Measurements from ENCODE around the gene CDH26.

Gene CDH26

DNA sequence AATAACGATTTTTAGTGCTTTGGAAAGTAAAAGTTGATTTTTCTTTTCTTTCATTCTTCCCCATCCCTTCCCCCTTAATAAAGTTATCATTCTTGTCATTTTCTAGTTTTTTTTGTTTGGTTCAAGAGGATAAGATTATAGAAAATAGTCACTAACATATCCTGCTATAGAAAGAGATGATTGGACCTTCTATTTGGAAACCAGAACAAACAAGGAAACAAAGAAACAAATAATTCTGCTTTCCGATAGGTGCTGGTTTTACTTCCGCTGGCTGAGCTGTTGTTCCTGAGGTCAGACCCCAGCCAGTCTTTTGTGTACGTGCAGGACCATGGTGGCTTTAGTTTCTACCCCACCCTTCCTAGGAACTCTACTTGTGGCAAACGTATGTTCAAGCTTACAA, at the start of gene CDH26:
CDH26 (plus strand) TSS at position 301 of the 400 bp plus-strand sequence. CDS start 304 bp downstream, outside the sequence.
- TF ChIP-seq CTCF (conservative IDR thresholded peaks at IDR 0.05; ENCODE audit: low read length), result no peak
- DNase-seq (ENCODE audit: low read depth), result no peak
- no peak within 1 kb of the TSS for H3K4me3 ChIP-seq (ENCODE audit: low read length)

GRCh38 chr20:59908855-59909254, 49.4 kb upstream of the CDH26 start:
- no peak for DNase-seq (ENCODE audit: low read depth)
- TF ChIP-seq CTCF (conservative IDR thresholded peaks at IDR 0.05; ENCODE audit: low read length), result no peak
- no peak overlapping the region for H3K4me3 ChIP-seq (ENCODE audit: low read length)

DNA sequence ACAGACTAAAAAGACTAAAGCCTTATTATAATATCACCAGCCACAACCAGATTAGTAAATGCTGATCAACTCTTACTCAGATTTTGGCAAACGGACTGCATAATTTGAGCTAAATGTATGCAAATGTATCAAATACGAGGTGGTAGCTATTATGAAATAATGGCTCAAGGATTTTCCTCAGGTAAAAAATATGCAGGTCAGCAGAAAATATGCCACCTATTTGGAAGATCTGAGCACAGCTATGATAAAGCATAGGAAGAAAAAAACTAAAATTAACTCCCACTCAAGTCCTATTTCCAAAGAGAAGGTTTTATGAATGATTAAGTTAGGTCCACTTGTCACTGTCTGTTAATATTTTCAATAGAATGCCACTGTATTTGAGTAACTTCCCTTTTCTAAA, 47.2 kb upstream of the CDH26 start:
- DNase-seq (ENCODE audit: low read depth), result no peak
- no peak for TF ChIP-seq CTCF (conservative IDR thresholded peaks at IDR 0.05; ENCODE audit: low read length)
- no peak overlapping the region for H3K4me3 ChIP-seq (ENCODE audit: low read length)

DNA sequence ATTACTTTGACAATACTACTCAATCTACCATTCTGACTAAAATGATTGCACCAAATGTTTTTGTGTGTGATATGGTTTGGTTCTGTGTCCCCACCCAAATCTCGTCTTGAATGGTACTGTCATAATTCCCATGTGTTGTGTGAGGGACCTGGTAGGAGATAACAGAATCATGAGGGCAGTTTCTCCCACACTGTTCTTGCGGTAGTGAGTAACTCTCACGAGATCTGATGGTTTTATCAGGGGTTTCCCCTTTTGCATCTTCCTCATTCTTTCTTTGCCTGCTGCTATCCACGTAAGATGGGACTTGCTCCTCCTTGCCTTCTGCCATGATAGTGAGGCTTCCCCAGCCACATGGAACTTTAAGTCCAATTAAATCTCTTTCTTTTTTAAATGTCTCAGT, 45.6 kb upstream of the CDH26 start:
- no peak for DNase-seq (ENCODE audit: low read depth)
- H3K4me3 ChIP-seq (ENCODE audit: low read length), result no peak overlapping the region
- TF ChIP-seq CTCF (conservative IDR thresholded peaks at IDR 0.05; ENCODE audit: low read length), result no peak

GRCh38 chr20:59920944-59921343, 37.3 kb upstream of the CDH26 start:
- TF ChIP-seq CTCF (conservative IDR thresholded peaks at IDR 0.05; ENCODE audit: low read length), result no peak
- DNase-seq (ENCODE audit: low read depth), result no peak
- H3K4me3 ChIP-seq (ENCODE audit: low read length), result no peak overlapping the region

DNA sequence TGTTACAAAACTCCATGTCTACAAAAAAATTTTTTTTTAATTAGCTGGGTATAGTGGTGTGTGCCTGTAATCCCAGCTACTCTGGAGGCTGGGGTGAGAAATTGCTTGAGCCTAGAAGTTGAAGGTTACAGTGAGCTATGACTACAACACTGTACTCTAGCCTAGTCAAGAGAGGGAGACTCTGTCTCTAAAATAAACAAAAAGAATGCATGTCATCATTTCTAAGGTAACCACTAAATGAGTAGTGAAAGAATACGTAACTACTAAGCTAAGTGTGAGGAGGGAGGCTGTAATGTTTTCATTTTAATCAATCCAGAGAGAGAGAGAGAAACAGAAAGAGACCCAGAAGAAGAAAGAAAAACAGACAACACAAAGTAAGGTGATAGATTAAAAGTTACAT, 34.7 kb upstream of the CDH26 start:
- DNase-seq (ENCODE audit: low read depth), result no peak
- H3K4me3 ChIP-seq (ENCODE audit: low read length), result no peak overlapping the region
- TF ChIP-seq CTCF (conservative IDR thresholded peaks at IDR 0.05; ENCODE audit: low read length), result no peak

- no peak overlapping the region for H3K4me3 ChIP-seq (ENCODE audit: low read length)
- DNase-seq (ENCODE audit: low read depth), result no peak
- TF ChIP-seq CTCF (conservative IDR thresholded peaks at IDR 0.05; ENCODE audit: low read length), result no peak
These were observed 32.9 kb upstream of the CDH26 start for GRCh38 chr20:59925359-59925758.
